ENCODE measurements around the gene KCNMB3. TPM values are rescaled to one million over a fixed set of nuclear protein-coding genes. Genes with fewer than 3 reads are reported as not detected.

The KCNMB3 gene
- total RNA-seq, 1 donor from 2014 or later, result 4.4 TPM

DNA sequence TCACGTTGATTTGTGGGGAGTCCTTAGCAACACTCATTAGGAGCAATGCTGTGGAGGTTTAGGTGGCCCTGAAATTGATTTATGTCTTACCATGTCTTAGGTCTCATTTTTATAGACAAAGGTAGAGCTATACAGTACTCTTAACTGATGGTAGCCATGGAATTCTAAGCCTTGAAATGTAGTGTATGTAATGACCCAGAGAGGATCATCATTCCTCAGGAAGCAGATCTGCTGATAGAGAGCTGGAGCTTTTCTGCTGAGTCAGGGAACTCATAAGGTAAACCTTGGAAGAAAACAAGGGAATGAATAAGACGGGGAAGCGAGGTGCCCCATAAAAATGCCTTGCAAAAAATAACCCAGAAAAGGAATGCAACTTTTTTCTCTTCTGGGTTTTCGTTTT is 37.9 kb upstream of the KCNMB3 start:
- Histone ChIP-seq H4K20me1 (ENCODE audit: low read depth) (no peaks in the 10 kb centered on the region), H3K79me2 (ENCODE audit: low read depth) (no peaks in the 10 kb centered on the region), H3F3A (ENCODE audit: low read depth) (no peaks in the 10 kb centered on the region), H3K4me3 (no peak overlapping the region), H3K27ac (no peak overlapping the region), H3K4me1 (no peaks in the 10 kb centered on the region), H2AFZ (replicated peaks) (peak overlapping the region; percentile 5), H3K27me3 (no peaks in the 10 kb centered on the region), H3K9me3 (ENCODE audit: low read depth) (no peaks in the 10 kb centered on the region), H3K9ac (no peak overlapping the region), H3K36me3 (no peaks in the 10 kb centered on the region), H3K4me2 (no peak overlapping the region)
- no peak for TF ChIP-seq EZH2 (IDR thresholded peaks at IDR 0.05)
- TF ChIP-seq, protein P1, sequence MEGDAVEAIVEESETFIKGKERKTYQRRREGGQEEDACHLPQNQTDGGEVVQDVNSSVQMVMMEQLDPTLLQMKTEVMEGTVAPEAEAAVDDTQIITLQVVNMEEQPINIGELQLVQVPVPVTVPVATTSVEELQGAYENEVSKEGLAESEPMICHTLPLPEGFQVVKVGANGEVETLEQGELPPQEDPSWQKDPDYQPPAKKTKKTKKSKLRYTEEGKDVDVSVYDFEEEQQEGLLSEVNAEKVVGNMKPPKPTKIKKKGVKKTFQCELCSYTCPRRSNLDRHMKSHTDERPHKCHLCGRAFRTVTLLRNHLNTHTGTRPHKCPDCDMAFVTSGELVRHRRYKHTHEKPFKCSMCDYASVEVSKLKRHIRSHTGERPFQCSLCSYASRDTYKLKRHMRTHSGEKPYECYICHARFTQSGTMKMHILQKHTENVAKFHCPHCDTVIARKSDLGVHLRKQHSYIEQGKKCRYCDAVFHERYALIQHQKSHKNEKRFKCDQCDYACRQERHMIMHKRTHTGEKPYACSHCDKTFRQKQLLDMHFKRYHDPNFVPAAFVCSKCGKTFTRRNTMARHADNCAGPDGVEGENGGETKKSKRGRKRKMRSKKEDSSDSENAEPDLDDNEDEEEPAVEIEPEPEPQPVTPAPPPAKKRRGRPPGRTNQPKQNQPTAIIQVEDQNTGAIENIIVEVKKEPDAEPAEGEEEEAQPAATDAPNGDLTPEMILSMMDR (IDR thresholded peaks at IDR 0.05), result no peak
- no peak for TF ChIP-seq EZH2phosphoT487 (IDR thresholded peaks at IDR 0.05)
- H3K36me3 Mint-ChIP-seq, result no peaks in the 10 kb centered on the region
- no peak overlapping the region for H3K4me3 Mint-ChIP-seq
- peaks cover 2% of the 10 kb centered on the region for H3K27me3 Mint-ChIP-seq (ENCODE audit: insufficient read depth, low read depth)
- H3K4me1 Mint-ChIP-seq, result peaks cover 4% of the 10 kb centered on the region
- H3K27ac Mint-ChIP-seq, result no peak overlapping the region
- H3K9me3 Mint-ChIP-seq, result peaks cover 6% of the 10 kb centered on the region
- no peak for DNase-seq (ENCODE audit: low spot score)

DNA sequence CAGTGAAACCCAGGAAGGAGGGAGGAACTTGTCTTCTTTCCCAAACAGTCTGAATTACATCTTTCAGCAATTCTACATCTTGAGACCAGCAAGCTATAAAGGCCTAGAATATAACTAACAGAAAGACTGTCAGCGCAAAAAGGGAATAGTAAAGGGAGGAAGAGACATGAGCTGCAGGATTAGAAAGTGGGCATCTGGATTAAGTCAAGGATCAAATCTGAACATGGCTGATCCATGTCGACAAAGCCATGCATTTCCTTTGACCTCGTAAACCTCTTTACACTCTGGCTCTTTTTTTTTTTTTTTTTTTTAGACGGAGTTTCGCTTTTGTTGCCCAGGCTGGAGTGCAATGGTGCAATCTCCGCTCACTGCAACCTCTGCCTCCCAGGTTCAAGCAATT is 35.4 kb upstream of the KCNMB3 start:
- Histone ChIP-seq H3F3A (ENCODE audit: low read depth) (no peaks in the 10 kb centered on the region), H4K20me1 (ENCODE audit: low read depth) (no peaks in the 10 kb centered on the region), H3K9me3 (ENCODE audit: low read depth) (no peaks in the 10 kb centered on the region), H3K27me3 (no peaks in the 10 kb centered on the region), H3K27ac (no peak overlapping the region), H3K4me3 (no peak overlapping the region), H3K4me1 (no peaks in the 10 kb centered on the region), H3K79me2 (ENCODE audit: low read depth) (no peaks in the 10 kb centered on the region), H3K9ac (no peak overlapping the region), H2AFZ (replicated peaks) (no peak overlapping the region), H3K4me2 (no peak overlapping the region), H3K36me3 (no peaks in the 10 kb centered on the region)
- no peak for DNase-seq (ENCODE audit: low spot score)
- H3K9me3 Mint-ChIP-seq, result no peaks in the 10 kb centered on the region
- no peak overlapping the region for H3K27ac Mint-ChIP-seq
- no peaks in the 10 kb centered on the region for H3K27me3 Mint-ChIP-seq (ENCODE audit: insufficient read depth, low read depth)
- H3K36me3 Mint-ChIP-seq, result no peaks in the 10 kb centered on the region
- peaks cover 4% of the 10 kb centered on the region for H3K4me1 Mint-ChIP-seq
- no peak overlapping the region for H3K4me3 Mint-ChIP-seq
- TF ChIP-seq EZH2 (IDR thresholded peaks at IDR 0.05) (no peak), EZH2phosphoT487 (IDR thresholded peaks at IDR 0.05) (no peak)
- TF ChIP-seq, protein P1 (IDR thresholded peaks at IDR 0.05), result no peak

DNA sequence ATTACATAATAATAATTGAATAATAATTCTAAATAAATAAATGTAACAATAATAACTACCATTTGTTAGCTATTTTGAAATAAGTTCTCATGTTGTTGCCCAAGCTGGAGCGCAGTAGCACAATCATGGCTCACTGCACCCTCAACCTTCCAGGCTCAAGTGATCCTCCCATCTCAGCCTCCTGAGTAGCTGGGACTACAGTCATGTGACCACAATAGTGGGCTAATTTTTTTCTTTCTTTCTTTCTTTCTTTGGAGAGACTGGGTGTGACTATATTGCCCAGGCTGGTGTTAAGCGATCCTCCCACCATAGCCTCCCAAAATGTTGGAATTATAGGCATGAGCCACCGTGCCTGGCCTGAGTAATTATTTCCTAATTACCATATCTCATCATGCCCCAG is 30.9 kb upstream of the KCNMB3 start:
- no peaks in the 10 kb centered on the region for H4K20me1 ChIP-seq (ENCODE audit: low read depth)
- no peak for DNase-seq (ENCODE audit: low spot score)
- Mint-ChIP-seq H3K9me3 (no peaks in the 10 kb centered on the region), H3K4me3 (no peak overlapping the region), H3K36me3 (no peaks in the 10 kb centered on the region), H3K27ac (no peak overlapping the region), H3K27me3 (ENCODE audit: insufficient read depth, low read depth) (peaks cover 2% of the 10 kb centered on the region), H3K4me1 (no peaks in the 10 kb centered on the region)
- no peaks in the 10 kb centered on the region for H3K4me1 ChIP-seq
- no peak overlapping the region for H3K27ac ChIP-seq
- H3K27me3 ChIP-seq, result no peaks in the 10 kb centered on the region
- no peak overlapping the region for H3K9ac ChIP-seq
- no peaks in the 10 kb centered on the region for H3K36me3 ChIP-seq
- H3F3A ChIP-seq (ENCODE audit: low read depth), result no peaks in the 10 kb centered on the region
- H3K9me3 ChIP-seq (ENCODE audit: low read depth), result no peaks in the 10 kb centered on the region
- TF ChIP-seq EZH2phosphoT487 (IDR thresholded peaks at IDR 0.05) (no peak), EZH2 (IDR thresholded peaks at IDR 0.05) (no peak)
- TF ChIP-seq, protein P1 (IDR thresholded peaks at IDR 0.05), result no peak
- no peak overlapping the region for H2AFZ ChIP-seq (replicated peaks)
- H3K79me2 ChIP-seq (ENCODE audit: low read depth), result no peaks in the 10 kb centered on the region
- no peak overlapping the region for H3K4me3 ChIP-seq
- H3K4me2 ChIP-seq, result no peak overlapping the region

Measured in neural progenitor cell (in vitro differentiated cells).